Measurements from ENCODE around the gene TAF4. TPM values are rescaled to one million over a fixed set of nuclear protein-coding genes. Genes with fewer than 3 reads are reported as not detected.

Gene TAF4
- total and polyA plus RNA-seq, 2 of the 13 experiments (the other 11 are each of a cell fraction or from before 2014, with no cell fraction given) = 5.9 to 12.0 TPM

DNA sequence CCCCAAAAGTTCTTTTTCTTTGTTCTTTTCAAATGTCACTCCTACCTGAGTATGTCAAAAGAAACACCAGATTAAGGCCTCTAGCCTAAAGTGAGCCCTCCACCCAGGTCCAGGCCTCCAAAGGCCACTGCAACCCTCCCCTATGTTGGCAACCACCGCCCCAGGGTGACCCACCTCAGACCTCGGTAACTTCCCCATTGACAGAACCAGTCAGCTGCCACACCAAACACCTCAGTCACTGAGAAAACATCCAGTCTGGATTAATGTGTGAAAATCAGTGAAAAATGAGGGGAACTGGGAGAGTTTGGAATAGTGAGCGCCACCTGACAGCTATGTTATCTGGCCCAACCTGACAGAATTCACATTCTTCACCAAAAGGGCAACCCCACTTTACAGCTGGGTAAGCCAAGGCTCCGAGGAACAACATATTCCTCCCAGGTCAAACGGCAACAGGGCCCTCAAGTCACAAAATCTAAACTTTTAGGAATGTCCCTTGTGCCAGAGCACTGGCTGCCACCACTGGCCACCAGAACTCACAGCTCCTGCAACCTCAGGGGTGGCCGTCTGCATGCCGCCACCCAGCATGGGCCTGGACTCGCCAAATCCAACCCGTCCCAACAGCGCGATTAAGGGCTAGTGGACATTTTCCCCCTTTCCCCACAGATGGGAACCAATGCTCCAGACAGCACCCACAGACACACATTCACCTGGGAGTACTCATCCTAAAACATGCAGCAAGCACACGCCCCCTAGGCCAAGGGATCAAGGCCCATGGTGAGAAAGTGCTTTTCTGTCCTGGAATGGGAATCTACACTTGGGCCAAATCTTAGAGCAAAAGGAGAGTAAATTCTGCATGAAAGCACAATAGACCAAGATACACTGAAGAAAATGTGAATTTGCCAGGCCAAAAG is 4.8 kb downstream of the TAF4 start (continued):
- TF ChIP-seq, protein P1, sequence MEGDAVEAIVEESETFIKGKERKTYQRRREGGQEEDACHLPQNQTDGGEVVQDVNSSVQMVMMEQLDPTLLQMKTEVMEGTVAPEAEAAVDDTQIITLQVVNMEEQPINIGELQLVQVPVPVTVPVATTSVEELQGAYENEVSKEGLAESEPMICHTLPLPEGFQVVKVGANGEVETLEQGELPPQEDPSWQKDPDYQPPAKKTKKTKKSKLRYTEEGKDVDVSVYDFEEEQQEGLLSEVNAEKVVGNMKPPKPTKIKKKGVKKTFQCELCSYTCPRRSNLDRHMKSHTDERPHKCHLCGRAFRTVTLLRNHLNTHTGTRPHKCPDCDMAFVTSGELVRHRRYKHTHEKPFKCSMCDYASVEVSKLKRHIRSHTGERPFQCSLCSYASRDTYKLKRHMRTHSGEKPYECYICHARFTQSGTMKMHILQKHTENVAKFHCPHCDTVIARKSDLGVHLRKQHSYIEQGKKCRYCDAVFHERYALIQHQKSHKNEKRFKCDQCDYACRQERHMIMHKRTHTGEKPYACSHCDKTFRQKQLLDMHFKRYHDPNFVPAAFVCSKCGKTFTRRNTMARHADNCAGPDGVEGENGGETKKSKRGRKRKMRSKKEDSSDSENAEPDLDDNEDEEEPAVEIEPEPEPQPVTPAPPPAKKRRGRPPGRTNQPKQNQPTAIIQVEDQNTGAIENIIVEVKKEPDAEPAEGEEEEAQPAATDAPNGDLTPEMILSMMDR (CRISPR knock-in tag; IDR thresholded peaks at IDR 0.05) = 0 out of 2 replicates have a peak, but pooled peaks have one; percentile 11
- TF ChIP-seq ZNF441 (CRISPR knock-in tag; IDR thresholded peaks at IDR 0.05; ENCODE audit: borderline replicate concordance) = no peak
- TF ChIP-seq ZSCAN5A (CRISPR knock-in tag; IDR thresholded peaks at IDR 0.05; ENCODE audit: borderline replicate concordance) = no peak
- TF ChIP-seq LBX2 (CRISPR knock-in tag; IDR thresholded peaks at IDR 0.05; ENCODE audit: borderline replicate concordance) = 0 out of 2 replicates have a peak, but pooled peaks have one; percentile 38
- peak; percentile 50 for TF ChIP-seq ZNF883 (CRISPR knock-in tag; IDR thresholded peaks at IDR 0.05; ENCODE audit: not compliant biosample characterization)
- TF ChIP-seq ZNF629 (CRISPR knock-in tag; conservative IDR thresholded peaks at IDR 0.05) = peak; percentile 86
- TF ChIP-seq HDAC2 (CRISPR knock-in tag; IDR thresholded peaks at IDR 0.05) = no peak
- 0 out of 2 replicates have a peak, but pooled peaks have one; percentile 21 for TF ChIP-seq SAP130 (CRISPR knock-in tag; IDR thresholded peaks at IDR 0.05; ENCODE audit: low read depth)
- TF ChIP-seq HOXA7 (CRISPR knock-in tag; IDR thresholded peaks at IDR 0.05) = no peak

Measured in HepG2 (cell line).